ENCODE results near the gene SH3BP5L.
A peak's percentile ranks its signal among the peaks of the same experiment; 100 is the strongest.

SH3BP5L gene

DNA sequence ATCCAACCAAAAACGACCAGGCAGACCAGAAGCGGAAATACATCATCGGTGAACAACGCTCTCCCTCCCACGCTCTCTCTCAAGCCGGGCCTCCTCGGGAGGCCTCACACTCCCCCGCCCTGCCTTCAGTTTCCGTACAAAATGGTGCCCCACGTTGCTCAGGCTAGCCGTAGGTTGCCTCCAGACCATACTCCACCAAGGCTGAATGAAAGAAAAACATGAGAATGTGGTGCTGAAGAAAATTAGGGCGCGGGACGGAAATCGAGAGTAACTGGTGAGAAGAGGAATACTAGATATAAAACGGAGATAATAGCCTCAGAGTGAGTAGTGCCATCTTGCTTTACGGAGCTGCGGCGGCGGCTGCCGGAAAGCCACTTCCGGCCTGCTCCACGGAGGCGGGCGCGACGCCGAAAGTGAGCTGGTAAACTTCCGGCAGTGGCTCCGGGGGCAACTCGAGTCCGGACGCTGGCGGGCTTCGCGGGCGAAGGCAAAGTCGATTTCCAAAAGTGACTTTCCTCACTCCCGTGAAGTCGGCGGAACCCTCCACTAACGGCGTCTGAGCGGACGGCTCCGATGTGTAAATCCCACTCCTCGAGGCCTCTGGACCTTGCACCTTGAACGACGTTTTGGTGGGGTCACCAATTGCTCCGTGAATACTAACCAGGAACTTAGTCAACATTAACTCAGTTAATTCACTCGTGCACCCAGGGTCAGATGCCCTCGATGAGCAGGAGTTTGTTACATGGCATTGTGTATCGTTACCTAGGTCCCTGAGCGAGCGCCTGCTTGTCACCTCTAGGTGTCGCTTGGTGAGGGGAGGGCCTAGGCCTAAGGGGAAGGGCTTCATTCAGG, at the start of gene SH3BP5L:
SH3BP5L (minus strand) TSS at position 7 of the 852 bp plus-strand sequence. CDS start 980 bp downstream, outside the sequence.
- DNase-seq (ENCODE audit: low read depth, low spot score) = peak; percentile 82

DNA sequence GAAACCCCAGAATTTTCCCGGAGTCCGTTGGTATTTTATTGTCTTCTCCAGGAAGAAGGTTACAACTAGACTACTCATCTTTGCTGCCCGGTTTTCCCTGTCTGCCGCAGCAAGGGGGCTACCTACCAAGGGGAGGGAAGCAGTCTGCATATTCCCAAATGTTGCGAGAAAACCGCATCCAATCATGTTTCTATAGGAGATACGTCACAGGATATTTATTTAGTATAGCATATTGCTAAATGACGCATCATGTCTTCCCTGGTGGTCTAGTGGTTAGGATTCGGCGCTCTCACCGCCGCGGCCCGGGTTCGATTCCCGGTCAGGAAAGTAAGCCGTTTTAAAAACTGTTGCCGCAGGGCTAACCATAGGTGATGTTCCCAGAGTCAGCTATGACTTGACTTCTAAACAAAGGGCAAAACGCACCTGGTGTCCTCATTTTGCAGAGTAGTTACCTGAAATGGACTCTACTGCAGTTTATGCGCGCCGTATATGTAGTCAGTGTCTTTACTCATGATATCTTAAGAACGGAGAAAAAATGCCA, 48.3 kb upstream of the SH3BP5L start:
- DNase-seq (ENCODE audit: low read depth, low spot score) = no peak

DNA sequence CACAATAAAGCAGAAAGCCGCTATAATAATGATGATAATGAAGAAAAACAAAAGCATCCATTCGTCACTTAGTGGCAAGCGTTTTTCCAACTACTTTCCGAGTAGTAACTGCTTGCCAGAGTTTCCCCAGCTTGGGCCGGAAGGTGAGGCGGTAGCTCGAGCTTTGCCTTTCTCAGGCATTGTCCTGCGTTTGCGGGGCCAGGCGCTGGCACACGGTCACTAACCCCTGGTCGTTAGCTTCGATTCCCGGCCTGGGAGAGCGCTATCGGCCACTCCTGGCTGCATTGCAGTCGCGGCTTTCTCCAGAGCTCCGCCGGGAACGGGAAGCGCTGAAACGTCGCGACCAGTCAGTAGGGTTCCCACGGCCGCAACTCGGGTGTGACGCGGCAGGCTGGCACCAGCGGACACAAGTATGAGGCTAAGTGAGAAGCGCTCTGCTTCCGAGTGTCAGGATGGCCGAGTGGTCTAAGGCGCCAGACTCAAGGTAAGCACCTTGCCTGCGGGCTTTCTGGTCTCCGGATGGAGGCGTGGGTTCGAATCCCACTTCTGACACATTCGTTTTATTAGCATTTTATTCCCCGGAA, 47.8 kb upstream of the SH3BP5L start:
- no peak for DNase-seq (ENCODE audit: low read depth, low spot score)

DNA sequence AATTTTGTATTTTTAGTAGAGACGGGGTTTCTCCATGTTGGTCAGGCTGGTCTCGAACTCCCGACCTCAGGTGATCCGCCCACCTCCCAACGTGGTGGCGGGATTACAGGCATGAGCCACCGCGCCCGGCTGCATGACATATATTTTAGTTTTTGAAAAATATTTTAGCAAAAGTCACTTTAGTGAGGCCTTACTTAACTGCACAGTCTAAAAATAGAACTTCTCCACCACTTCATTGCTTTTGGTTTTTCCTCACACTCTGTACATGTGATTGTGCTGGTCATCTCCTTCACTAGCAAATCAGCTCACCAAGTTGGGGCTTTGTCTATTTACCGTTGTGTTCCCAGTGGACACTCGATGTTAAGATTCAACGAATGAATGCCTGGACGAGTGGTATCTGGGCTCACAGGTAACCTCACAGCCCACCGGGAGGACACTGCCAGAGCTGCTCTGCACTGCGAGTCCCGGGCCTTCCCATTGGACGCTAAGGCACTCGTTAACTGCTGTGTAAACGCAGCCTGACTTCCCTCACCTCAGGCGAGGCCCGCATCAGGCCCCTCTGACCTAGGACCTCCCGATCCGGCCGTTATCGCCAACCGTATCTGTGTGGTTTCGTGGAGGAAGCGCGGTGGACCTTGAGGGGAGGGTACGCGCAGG, 47.2 kb upstream of the SH3BP5L start:
- DNase-seq (ENCODE audit: low read depth, low spot score) = no peak

DNA sequence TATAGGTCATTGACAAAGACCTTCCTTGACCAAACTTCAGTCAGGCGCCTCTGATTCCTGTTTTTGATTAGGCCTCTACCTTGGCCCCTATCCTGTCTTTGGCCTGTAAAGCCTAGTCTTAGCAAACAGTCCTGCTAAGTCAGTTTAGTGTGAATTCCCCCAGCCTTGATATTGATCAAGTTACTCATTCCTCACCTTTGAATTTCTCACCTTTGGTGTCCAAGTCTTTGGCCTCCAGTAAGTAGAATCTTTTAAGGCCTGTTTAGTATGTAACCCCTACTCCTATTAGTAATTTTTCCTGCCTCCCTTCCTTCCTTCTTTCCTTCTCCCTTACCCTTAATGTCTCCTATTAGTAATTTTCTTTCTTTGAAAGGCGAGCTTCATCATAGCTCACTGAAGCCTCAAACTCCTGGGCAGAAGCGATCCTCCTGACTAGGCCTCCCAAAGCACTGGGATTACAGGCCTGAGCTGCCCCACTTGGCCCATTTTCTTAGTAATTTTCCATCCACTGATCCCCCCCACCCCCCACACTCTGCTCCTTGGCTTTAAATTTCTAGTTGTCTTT, 46.2 kb upstream of the SH3BP5L start:
- no peak for DNase-seq (ENCODE audit: low read depth, low spot score)

DNA sequence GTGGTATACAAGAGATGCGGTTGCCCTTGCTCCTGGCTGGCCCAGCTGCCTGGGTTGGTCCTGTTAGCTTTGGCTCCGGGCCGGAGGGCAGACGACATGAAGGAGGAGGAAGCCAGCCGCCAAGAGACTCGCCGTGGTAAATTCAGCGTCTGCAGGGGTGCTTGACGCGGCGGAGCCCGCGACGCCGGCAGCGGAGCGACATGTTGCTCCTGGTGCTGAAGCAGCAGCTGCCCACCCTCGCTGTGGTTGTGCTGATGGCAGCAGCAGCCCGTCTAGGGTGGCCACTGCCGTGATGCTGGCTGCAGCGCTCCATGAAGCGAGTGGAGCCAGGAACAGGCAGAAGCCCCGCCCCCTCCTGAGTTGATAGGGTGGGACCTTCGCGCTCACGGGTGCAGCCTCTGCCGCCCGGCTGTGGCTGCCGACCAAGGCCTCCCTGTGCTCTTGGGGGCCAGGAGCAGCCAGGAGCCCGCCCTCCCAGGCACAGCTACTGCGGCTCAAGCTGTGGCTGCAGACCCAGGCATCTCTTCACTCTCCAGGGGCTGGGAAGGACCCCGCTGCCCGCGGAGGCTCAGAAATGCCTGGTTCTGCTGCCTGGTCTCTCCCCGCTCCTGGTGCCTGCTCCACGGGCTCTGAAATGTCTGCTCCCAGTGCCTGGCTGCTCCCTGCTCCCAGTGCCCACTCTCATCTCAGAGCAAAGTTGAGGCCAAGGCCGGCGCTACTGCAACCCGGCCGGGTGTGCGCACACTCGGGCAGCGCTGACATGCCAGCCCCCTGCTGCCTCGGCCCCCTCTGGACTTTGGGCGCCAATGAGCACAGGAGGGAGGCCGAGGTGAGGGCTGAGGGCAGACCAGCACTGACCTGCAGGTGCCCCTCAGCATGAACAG, 37.5 kb upstream of the SH3BP5L start:
- no peak for DNase-seq (ENCODE audit: low read depth, low spot score)

DNA sequence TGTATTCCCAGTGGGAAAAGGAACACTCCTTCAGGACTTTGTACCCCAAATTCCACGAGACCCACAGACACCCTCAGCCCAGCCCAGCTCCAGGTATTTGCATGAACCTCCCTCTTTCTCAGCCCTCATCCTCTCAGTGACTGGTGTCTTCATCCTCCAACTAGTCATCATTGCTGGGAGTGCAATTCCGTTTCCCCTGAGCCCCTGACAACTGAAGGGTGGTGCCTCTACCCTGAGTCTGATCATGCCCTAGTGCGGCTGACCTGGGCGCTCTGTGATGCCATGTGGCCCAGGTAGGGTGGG, 36.9 kb upstream of the SH3BP5L start:
- DNase-seq (ENCODE audit: low read depth, low spot score) = no peak

DNA sequence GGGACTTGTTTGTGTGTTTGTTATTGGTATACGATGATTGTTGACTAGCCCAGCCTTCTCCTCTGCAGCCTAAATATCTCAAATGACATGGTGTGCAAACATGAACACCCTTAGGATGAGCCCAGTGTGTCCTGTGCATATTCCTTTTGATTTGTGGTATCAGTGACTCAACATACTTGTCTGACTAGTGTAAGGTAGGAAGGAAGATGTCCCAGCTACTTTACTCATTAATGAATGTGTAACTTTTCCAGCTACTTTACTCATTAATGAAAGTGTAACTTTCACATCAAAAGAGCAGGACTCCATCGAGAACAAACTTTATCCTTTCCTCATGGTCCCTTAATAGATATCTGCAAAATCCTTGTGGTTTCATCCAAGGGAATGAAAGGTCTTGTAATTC, 35.9 kb upstream of the SH3BP5L start:
- DNase-seq (ENCODE audit: low read depth, low spot score) = no peak

DNA sequence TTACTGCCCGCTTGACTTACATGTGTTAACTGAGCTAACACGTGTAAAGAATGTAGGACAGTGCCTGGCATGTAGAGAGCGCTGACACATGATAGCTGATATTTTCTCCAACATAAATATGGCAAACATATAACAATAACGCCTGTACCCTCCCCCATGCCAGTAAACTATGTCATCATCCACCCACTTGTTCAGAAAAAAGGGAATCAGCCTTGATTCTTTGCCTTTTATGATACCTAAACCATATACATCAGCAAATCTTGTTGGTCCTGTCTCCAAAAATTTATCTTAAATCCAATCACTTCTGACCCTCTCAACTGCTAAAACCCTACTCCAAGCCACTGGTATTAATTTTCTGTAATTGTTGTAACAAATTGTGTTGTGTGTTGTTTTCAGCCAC, 34.3 kb upstream of the SH3BP5L start:
- no peak for DNase-seq (ENCODE audit: low read depth, low spot score)

DNA sequence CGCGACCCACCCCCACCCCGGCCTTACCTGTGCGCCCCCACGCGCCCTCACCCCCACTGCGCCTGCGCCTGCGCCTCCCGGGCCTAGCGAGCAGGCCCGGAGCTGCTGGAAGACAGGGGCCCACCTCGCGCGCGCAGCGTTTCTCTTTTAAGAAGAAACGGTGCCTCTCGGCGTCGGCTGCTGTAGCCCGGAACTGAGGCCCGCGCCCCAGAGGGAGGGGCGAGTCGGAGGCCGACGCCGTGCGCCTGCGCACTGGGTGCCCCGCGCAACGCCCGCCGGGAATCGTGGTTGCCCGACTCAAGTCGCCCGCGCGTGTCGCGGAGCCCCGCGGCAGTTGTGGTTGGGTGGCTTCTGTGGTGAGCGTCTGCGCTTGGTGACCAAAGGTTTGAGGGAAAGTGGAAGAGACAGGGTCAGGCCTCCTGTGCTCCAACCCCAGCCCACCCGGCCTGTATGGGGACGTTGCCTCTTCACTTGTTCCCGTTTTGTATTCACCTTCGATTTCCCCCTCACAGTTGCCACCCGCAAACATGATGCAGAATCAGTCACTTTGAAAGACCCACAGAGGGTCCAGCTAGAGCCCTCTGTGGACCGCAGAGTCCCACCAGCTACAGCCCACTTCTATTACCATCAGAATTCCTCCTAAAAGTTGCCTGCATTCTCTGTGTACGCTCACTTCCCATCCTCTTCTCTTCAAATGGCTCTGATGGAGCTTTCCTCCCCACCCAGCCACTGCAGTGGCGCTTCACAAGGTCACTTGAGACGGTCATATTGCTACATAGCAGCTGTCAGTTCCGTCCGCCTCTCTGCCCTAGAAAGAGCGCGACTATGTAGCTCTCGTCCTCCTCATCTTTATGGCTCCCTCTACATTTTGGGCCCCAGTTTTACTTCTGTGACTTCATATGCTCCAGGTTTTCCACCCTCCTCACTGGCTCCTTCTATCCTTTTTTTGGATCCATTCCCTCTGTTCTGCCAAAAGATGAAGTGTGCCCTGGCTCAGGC, 33.5 kb upstream of the SH3BP5L start, which contains the start of gene ZNF692:
ZNF692 (minus strand) TSS at position 195 of the 999 bp plus-strand sequence. CDS start 776 bp downstream, outside the sequence.
- DNase-seq (ENCODE audit: low read depth, low spot score) = no peak

DNA sequence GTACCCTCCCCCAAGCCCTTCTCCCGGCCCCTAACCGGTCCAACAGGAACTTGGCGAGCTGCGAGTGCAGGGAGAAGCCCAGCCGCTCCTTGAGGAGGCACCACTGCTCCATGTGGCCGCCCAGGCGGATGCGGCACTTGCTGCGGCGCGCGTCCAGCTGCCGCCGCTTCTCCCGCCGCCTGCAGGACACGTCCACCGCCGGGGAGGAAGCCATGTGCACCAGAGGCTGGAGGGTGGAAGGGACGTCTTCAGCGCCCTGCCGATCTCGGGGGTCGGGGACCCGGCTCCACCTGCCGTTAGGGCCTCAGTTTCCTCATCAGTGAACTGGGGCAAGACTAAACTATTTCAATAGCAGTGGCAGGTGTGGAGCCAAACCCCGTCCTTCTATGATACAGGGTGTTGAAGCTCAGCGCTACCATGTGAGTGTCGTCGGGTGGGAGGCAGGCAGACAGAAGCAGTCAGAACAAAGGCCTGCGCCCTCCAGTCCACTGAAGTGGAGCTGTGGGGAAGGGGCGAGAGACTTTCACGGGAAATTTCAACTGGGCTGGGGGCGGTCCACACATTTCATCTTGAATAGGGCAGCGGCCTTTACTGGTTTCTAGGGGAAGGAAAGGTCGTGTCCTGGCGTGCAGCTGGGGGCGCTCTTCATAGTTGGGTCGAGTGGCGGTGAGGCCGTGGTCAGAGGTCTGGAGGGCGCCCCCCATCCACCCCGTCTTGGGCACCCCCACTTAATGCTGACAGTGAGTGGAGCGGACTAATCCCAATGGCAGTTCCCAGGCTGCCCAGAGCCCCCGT, 32.6 kb upstream of the SH3BP5L start:
- no peak for DNase-seq (ENCODE audit: low read depth, low spot score)

DNA sequence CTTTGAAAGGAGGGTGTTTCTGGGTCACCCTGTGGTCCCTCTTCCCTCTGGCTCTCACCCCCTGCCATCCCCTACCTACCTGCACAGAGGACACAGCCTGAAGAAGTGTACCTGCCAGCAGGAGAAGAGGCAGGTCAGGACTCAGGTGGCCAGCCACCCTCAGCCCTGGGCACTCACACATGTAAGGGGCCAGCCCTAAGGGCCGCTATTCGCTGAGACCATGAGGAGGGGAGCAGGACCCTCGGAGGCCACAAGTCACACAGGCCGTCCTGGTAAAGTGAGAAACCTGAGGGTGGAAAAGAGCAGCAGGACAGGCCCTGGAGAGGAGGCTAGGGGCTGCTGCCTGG, 32.0 kb upstream of the SH3BP5L start:
- DNase-seq (ENCODE audit: low read depth, low spot score) = no peak

DNA sequence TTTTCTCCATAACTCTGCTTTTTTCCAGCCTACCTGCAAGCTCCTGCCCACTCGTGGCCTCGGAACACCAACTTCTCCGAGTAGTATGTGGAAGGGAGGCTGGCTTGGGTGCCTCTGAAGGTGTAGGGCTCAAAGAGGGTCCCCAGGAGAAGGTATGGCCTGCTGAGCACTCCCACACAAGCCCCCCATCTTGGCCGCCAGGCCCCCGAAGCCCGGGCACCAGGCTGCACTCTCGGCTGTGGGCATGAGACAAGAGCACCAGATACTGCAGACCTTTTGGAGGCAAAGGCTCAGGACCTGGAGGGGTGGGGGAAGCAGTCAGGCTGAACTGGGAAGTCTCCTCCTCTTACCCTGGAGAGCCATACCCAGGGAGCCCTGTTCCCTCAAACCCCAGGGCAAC, 31.5 kb upstream of the SH3BP5L start:
- no peak for DNase-seq (ENCODE audit: low read depth, low spot score)

DNA sequence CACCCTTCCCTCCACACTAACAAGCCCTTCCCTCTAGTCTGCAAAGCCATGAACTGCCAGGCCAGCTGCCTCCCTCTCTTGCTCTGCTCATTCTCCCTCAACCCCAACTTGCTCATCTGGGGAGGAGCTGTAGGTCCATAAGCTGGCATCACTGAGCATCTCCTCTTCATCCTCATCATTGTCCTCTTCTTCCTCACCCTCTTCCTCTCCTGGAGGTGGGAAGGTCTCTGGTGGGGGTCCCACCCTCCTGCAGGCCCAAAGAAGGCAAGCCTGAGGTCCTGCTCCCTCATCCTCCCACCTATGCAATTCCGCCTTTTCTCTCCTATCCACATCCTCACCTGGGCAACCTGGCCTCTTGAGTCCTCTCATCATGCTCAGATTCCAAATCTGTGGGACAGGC, 30.5 kb upstream of the SH3BP5L start:
- no peak for DNase-seq (ENCODE audit: low read depth, low spot score)

DNA sequence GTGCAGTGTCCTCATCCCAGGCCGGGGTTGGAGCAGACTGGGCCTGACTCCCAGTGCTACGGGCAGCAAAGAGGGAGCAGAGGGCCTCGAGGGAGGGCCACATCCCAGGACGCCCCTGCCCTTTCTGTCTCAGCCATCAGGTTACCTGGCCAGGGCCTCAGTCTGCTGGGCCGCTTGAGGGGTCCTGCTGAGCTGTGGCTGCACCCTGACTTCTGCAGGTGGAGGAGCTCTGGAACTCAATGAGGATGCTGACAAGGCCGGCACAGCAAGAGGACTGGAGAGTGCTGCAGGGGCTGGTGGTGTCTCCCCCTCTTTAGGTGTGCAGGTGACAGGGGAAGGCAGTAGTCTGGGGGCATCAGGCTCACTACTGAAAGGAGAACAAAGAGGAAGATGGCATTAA, 29.9 kb upstream of the SH3BP5L start:
- no peak for DNase-seq (ENCODE audit: low read depth, low spot score)

DNA sequence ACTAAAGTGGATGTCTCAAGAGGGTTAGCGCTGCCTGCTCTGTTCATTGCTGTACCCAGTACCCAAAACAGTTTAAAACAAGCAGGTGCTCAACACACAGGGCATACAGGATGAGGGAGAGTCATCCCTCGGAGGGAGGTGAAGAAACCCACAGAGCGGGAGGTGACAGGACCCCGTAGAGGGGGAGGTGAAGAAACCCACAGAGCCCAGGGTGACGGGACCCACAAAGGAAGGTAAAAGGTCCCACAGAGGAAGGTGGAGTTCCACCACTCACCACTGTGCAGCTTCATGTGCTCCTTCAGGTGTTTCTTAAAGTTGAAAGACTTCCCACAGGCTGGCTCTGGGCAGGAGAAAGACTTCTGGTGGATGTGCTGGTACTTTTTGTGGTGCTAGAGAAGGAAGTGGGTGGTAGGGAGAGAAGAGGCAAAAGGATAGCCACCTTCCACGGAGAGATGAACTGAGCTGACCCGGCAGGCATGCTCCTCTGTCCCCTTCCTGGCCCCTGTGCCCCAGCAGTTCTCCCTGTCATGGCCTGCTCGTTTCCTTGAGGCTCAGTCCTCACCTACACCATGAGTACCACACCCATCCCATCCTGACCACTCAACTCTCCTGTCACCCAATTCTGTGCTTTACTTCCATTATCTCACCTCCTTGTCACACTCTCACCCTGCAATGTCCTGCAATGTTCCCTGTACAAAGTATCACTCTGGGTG, 28.1 kb upstream of the SH3BP5L start:
- DNase-seq (ENCODE audit: low read depth, low spot score) = no peak

DNA sequence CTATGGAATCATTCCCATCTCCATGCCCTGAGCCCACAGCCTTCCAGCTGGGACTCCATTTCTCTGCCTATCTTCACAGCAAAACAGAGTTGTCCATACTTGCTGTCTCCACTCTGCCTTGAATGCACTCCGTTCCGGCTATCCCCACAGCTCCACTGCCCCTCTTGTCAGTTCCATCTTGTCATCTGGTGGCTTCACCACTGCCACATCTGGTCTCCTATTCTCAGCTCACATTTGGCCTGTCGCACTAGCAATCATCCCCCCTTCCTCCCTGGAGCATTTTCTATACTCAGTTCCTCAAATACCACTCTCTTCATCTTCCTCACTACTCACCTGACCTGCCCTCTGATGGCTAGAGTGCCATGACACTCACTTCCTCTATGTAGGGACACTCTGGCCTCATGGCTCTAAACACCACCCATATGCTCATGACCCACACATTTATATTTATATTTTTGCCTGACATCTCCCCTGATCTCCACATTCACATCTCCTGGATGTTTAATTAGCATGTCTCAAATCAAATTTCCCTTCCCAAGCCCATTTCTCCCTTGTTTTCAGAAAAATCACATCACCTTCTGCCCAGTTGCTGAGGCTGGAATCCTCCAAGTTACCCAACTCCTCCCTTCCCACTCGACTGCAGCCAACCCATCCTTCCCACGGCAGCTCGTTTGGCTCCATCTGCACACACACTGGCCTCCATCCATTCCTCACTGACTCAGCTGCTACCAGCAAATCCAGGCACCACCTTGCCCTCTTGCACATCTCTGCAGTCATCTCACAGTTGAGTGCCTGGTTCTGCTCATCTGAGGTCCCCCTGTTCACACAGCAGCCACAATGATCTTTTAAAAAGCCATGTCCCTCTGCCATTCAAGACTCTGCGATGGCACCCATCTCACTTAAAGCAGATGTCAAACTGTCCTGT, 27.0 kb upstream of the SH3BP5L start:
- DNase-seq (ENCODE audit: low read depth, low spot score) = no peak

DNA sequence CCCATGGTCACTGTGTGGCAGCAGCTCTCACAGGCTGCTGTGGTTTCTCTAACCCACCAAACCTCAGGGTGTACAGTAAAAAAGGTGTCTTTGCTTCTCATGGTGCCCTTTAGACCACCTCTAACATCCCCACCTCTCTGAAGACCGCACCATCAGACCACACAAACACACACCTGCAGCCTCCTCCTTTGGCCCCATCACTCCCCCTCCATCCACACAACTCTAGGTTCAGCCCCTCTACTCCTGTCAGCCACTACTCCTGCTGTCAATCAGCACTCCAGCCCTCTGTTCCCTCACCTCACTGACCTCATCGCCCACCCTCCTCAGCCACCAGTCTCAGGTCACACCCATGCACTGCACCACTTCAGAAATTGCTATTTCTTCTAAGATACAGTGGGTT, 25.7 kb upstream of the SH3BP5L start:
- DNase-seq (ENCODE audit: low read depth, low spot score) = no peak
